Fibroblast of the aortic adventitia (primary cell): ENCODE data around the gene DOCK3. TPM values are rescaled to one million over a fixed set of nuclear protein-coding genes. Genes with fewer than 3 reads are reported as not detected.

Experiments used
- DNase-seq: peaks from one replicate; pipeline ENCODE4 v3.0.0-alpha.2; 2010; ENCODE audit warnings: low read depth
- H3K4me3 ChIP-seq: 2 replicates; pipeline ENCODE4 v1.5.1; 2011; ENCODE audit warnings: low read depth, mild to moderate bottlenecking, control low read depth, low read length, moderate library complexity
- total RNA-seq: library from RNA; depleted of rRNA; stranded (reverse); fragments of >200 nt; gene quantifications from 2 replicates; pipeline ENCODE4 v1.2.3, GENCODE V29; 2012; ENCODE audit warnings: low replicate concordance
- TF ChIP-seq, protein P1 (sequence below): IDR thresholded peaks from 2 replicates; pipeline ENCODE4 v1.5.1; 2011; ENCODE audit warnings: mild to moderate bottlenecking, low read length, control low read depth, inconsistent platforms; ENCODE audit not compliant: insufficient read depth

The DOCK3 gene
- total RNA-seq, 1 donor = 0.36 TPM

DNA sequence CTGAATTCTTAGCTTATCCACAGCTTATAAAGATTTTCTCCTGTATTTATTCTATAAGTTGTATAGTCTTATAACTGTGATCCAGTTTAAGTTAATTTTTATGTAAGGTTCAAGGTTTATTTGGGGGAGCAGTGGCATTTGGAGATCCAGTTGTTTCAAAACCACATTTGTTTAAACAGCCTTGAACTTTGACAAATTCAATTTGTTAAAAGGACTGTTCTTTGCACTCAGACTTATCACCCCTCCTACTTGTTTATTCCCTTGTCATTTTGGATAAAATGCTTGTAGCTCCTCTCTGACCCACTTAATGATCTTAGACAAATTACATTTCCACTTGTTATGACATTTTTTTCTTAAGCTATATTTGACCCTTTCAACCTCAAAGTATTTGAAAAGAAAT lies 327.8 kb downstream of the DOCK3 start:
- H3K4me3 ChIP-seq = no peak overlapping the region
- DNase-seq = no peak
- TF ChIP-seq, protein P1, sequence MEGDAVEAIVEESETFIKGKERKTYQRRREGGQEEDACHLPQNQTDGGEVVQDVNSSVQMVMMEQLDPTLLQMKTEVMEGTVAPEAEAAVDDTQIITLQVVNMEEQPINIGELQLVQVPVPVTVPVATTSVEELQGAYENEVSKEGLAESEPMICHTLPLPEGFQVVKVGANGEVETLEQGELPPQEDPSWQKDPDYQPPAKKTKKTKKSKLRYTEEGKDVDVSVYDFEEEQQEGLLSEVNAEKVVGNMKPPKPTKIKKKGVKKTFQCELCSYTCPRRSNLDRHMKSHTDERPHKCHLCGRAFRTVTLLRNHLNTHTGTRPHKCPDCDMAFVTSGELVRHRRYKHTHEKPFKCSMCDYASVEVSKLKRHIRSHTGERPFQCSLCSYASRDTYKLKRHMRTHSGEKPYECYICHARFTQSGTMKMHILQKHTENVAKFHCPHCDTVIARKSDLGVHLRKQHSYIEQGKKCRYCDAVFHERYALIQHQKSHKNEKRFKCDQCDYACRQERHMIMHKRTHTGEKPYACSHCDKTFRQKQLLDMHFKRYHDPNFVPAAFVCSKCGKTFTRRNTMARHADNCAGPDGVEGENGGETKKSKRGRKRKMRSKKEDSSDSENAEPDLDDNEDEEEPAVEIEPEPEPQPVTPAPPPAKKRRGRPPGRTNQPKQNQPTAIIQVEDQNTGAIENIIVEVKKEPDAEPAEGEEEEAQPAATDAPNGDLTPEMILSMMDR = no peak

DNA sequence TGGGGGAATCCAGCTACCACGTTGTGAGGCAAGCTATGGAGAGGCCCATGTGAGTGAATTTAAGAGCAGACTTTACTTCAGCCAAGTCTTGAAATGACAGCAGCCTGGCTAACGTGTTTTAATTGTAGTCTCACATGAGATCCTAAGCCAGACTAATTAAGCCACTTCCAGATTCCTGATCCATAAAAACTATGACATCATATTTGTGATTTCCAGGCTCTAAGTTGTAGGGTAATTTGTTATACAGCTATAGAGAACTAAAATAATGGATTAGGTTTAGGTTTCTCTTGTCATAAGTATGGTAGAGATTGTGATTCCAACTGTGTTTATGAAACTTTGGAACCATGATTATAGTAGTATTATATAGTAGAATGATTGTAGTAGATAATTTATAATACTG lies 329.5 kb downstream of the DOCK3 start:
- TF ChIP-seq, protein P1 = no peak
- DNase-seq = no peak
- H3K4me3 ChIP-seq = no peak overlapping the region

DNA sequence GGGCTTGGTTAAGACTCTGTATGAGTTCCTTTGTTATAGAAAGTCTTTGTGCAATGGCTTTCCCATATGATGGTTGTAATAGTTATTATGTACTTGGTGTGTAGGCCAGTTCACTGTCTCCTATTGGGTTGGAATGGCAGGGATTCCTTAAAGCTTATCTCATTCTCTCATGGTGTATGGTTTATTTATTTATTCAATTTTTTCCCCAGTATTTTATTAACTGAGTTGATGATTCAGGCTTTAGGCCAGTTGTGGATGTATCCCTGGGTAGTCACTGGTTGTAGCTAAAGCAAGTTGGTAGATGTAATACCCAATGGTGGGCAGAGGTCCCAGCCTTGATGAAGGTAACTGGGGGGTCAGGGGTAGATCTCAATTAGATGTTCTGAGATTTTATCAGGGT lies 349.4 kb downstream of the DOCK3 start:
- H3K4me3 ChIP-seq = no peak overlapping the region
- TF ChIP-seq, protein P1 = no peak
- DNase-seq = no peak

DNA sequence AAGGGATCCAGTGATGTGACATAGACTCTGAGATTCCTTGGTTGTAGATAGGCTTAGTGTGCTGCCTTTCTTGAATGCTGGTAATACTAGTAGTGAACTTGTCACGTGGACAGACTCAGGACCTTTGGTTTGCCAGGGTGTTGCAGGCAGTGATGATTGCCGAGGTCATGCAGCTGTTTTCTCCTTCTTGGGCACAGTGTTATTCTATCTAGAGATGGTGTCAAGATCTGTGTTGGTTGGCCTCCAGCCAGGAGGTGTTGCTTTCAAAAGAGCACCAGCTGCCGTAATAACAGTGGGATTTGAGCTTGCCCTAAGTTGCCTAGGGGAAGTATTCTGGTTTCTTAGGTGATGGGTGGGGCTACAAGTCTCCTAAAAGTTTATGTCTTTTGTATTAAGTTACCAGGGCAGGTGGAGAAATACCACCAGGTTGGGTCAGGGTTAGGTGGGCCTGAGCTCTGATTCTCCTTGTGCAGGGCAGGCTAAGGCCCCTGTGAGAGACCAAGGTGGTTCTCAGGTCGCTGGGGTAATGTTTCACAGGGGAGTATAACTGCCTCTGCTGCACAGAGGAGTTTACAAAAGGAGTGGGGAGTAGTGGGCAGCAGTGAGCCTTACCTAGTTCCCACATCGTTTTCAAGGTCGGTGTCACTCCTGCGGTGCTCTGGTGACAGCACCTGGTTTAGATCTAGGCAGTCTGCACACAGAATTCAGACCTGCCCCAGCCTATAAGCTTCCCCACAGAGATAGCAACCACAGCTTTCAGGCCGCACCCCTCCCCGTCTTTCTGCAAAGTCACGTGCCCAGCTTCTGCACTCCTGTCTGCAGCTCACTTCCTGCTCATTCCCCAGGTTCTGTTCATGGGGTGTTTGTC lies 350.3 kb downstream of the DOCK3 start:
- H3K4me3 ChIP-seq = no peak overlapping the region
- TF ChIP-seq, protein P1 = no peak
- DNase-seq = no peak

DNA sequence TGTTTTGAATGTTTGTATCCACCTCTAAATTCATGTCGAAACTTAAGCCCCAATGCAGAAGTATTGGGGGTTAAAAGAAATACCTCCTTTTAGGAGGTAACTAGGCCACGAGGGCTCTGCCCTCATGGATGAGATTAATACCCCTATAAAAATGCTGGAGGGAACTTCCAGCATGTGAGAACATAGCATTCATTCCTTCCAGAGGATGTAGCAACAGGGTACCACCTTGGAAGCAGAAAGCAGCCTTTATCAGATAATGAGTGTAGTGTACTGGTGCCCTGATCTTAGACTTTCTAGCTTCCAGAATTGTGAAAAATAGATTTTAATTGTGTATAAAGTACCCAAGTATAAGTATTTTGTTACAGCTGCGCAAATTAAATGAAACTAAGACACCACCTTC lies 356.9 kb downstream of the DOCK3 start:
- DNase-seq = no peak

DNA sequence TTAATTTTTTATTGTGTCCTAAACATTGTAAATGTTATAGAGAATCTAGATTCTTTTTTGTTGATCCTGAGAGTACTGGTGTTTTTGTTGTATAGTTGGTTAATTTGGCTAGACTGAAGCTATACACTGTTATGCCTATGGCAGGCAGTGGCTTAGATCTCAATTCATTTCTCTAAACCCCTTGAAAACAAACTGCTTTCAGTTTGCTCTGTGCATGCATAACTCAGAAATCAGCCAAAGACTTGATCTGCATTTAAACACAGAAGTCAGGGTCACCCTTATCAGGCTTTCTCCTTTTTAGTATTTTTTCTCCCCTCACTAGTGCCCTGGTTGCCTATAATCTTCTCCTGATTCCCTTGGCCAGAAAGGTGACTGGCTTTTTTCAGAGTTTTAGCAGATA lies 360.9 kb downstream of the DOCK3 start:
- no peak for DNase-seq
- no peak overlapping the region for H3K4me3 ChIP-seq
- TF ChIP-seq, protein P1 = no peak

More for the DNA sequence above, 356.9 kb downstream of the DOCK3 start:
- no peak overlapping the region for H3K4me3 ChIP-seq
- TF ChIP-seq, protein P1 = no peak
